KG1 (cell line): ENCODE measurements around the gene GORASP2.

Experiments used
- DNase-seq: peaks from one replicate; lab custom pipeline; 2025; lab: John Stamatoyannopoulos, UW

Gene GORASP2

DNA sequence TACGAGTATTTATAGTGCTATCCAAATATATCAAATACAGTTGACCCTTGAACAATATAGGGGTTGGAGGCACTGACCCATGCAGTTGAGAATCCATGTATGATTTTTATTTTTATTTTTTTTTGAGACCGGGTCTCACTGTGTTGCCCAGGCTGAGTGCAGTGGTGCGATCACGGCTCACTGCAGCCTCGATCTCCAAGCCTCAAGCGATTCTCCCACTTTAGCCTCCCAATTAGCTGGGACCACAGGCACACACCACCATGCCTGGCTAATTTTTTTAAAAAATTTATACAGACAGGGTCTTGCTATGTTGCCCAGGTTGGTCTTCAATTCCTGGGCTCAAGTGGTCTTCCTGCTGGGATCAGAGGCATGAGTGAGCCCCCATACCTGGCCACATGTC lies 70.6 kb downstream of the GORASP2 start:
- no peak for DNase-seq

DNA sequence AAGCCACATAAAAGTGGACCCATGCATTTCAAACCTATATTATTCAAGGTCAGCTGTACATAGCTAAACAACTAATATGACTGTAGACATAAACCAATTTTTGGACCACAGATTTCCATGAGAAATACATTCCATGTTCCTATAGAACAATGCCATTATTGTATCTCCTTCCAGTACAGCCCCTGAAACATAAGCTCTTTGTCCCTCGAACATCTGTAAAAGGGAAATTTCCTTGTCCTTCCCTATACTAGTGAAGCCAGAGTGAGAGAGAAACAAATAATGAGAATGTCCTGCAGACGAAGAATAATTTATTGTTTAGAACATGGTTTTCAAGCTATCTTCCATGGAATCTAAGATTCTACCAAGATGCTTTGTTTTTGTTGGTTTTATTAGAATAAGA lies 75.3 kb downstream of the GORASP2 start:
- no peak for DNase-seq

DNA sequence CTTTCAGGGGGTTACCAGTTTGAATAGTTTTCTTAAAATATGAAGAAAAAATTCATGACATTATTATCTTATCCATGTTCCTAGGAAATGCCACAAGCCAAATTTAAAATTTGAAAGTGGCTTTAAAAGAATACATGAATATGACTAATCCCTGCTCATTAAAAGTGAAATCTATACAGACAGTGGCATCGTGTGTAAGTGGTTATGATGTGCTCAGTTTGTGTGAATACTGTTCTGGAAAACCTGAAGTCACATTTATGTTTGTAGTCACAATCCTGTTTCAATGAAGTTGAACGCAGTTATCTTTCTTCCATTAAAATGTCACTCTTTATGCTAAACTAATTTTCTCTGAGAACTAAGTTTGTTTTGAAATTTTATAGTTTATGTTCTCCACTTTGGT lies 75.8 kb downstream of the GORASP2 start:
- DNase-seq = no peak

DNA sequence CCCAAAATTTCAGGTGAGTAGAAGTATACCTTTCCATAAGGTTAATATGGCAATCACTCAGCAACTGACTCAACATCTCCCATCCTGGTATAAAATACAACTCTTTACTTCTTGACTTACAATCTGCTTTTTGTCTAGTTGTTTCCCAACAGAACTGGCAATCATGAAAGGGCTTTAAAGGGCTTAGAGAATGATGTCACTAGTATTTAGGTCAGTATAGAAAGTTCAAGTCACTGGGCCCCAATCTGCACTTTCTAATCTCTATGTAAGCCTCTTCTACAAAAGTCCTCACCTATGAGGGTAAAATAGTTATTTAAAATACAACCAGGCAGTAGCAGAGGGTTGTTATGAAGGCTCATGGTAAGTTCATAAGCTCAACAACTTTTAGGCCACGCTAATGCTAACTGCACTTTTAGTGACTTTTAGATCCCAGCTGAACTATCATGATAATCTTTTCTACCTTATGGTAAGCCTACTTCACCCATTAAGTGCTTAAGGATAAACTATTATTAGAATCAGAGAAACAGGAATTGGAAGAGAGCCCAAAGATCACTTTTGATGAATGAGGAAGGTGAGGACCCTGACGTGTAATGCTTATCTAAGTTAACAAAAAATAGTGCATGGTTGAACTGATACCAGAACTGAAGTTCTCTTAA lies 79.6 kb downstream of the GORASP2 start:
- DNase-seq = no peak

DNA sequence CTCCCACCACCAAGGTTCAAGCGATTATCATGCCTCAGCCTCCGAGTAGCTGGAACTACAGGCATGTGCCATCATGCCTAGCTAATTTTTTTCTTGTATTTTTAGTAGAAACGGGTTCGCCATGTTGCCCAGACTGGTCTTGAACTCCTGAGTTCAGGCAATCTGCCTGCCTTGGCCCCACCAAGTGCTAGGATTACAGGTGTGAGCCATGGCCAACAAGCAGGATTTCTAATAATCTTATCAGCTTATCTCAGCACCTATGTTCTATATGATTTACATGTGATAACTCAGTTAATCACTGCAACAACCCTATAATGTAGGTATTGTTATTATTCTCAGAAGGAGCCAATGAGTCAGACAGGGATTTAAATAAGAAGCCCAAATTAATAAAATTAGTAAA lies 80.3 kb downstream of the GORASP2 start:
- DNase-seq = no peak

DNA sequence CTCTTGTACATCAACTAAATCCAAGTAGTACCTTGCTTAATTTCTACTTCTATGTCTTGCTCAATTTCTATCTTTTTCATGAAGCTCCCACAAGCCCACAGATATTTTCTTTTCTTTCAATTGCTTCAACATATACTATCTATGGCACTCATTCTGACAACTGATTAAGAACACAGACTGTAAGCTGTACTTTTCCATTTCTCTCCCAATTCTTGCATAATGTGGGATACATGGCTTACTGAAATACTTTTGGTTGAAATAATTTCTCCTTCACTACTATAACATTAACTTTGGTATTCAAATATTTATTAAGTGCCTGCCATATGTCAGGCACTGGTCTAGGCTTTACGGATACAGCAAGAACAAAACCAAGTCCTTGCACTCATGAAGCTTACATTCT lies 84.8 kb downstream of the GORASP2 start:
- DNase-seq = no peak

DNA sequence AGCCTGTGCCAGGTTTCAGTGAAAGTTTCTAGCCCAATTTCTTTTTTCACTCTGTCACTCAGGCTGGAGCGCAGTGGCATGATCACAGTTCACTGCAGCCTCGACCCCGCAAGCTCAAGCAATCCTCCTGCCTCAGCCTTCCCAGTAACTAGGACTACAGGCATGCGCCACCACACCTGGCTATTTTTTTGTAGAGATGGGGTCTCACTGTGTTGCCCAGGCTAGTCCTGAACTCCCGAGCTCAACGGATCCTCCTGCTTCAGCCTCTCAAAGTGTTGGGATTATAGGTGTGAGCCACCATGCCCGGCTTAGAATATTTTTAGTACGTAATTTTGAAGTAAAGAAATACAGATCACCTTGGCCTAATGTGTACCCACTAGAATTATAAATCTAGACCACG lies 87.1 kb downstream of the GORASP2 start:
- no peak for DNase-seq
